Astrocyte of the spinal cord (primary cell): ENCODE measurements around the gene KRTAP3-3.

Source experiments
- DNase-seq: peaks from one replicate; pipeline ENCODE4 v3.0.0; 2011; ENCODE audit warnings: low read depth, low spot score
- H3K4me3 ChIP-seq: 2 replicates; pipeline ENCODE4 v1.5.1; 2011; ENCODE audit warnings: low read depth, mild to moderate bottlenecking, low read length, moderate library complexity
- CTCF ChIP-seq: IDR thresholded peaks from 2 replicates; pipeline ENCODE4 v1.5.1; 2012; ENCODE audit warnings: low read depth, mild to moderate bottlenecking, low read length, inconsistent platforms
- in situ Hi-C: cut with HindIII; loops from 2 replicates; pipeline ENCODE4 v1.10.0; 2017; ENCODE audit warnings: low sequenced_read_pairs

Gene KRTAP3-3

GRCh38 chr17:40953881-40954280, 40.1 kb downstream of the KRTAP3-3 start:
- in situ Hi-C loops, result no loop called here
- no peak for TF ChIP-seq CTCF
- peak; percentile 76 for DNase-seq
- no peak overlapping the region for H3K4me3 ChIP-seq

DNA sequence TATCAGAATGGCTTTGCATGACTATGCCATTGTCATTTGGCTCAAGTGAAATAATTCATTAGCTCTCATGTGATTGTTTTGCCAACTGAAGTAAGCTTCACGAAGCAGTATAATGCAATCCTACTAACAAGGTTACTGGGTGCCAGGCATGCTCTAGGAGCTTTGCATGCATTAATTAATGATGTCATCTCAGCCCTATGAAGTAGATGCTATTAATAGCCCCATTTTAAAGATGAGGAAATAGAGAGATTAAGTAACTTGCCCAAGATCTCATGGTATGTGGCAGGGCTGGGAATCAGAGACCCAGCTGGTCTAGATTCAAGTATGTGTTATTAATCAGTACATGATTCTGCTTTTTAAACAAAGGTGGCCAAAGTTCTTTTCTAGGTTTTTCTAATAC, 41.3 kb downstream of the KRTAP3-3 start:
- peak; percentile 68 for DNase-seq
- no peak overlapping the region for H3K4me3 ChIP-seq
- in situ Hi-C loops, result no loop called here
- TF ChIP-seq CTCF, result no peak

GRCh38 chr17:40952154-40952553, 41.8 kb downstream of the KRTAP3-3 start:
- no peak for TF ChIP-seq CTCF
- in situ Hi-C loops, result no loop called here
- no peak overlapping the region for H3K4me3 ChIP-seq
- DNase-seq, result no peak

DNA sequence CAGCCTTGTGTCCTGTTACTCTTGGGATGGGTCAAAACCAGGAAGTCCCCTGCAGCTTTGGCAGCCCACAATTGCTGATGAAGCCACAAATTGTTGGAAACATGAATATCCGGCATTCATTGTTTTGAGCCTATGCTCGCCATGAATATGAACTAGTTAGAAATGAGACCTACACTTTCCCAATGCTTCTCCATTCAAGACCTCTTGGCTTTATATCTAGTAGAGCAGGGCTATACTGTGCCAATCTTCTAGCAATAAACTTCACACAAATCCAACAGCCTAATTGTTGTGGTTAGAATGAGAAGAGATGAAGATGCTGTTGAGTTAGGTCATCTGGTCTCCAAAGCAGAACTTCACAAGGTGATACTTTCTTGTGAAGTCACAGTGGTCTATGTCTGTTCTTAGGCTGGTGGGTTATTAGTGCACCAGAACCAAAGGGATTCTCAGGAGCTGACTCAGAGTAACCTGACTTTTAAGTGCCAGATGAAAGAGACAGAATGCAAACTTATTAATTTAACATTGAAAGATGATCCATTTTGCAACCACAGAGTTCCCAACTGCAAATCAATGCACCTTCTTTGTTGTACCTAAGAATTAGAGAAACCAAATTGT, 42.8 kb downstream of the KRTAP3-3 start:
- DNase-seq, result no peak
- in situ Hi-C loops, result no loop called here
- TF ChIP-seq CTCF, result no peak
- no peak overlapping the region for H3K4me3 ChIP-seq

GRCh38 chr17:40950176-40950575, 43.8 kb downstream of the KRTAP3-3 start:
- TF ChIP-seq CTCF, result no peak
- no peak for DNase-seq
- in situ Hi-C loops, result no loop called here
- H3K4me3 ChIP-seq, result no peak overlapping the region

- no peak for TF ChIP-seq CTCF
- H3K4me3 ChIP-seq, result no peak overlapping the region
- in situ Hi-C loops, result no loop called here
- no peak for DNase-seq
Observed at GRCh38 chr17:40949418-40949817, 44.5 kb downstream of the KRTAP3-3 start.

GRCh38 chr17:40947929-40948328, 46.0 kb downstream of the KRTAP3-3 start:
- TF ChIP-seq CTCF, result no peak
- in situ Hi-C loops, result no loop called here
- no peak overlapping the region for H3K4me3 ChIP-seq
- no peak for DNase-seq
